ENCODE measurements around the gene PRKD2. TPM values are rescaled to one million over a fixed set of nuclear protein-coding genes. Genes with fewer than 3 reads are reported as not detected.

Gene PRKD2
- total and polyA plus RNA-seq, 4 donors = 7.3 to 14.4 (median 9.3) TPM

- H3K27ac ChIP-seq (ENCODE audit: low read depth in 1 of 2, low read length in 2 of 2) = no peak overlapping the region
- peaks cover 0 to 26% (median 13%) of the 10 kb centered on the region in 4 donors for H3K4me1 ChIP-seq (ENCODE audit: control insufficient read depth in 4 of 4, insufficient read depth in 4 of 4, low read length in 3 of 4)
- WGBS = 75% methylated on average over 14 of the region's 14 CpGs
- DNase-seq (ENCODE audit: low spot score) = no peak
- no peaks in the 10 kb centered on the region for H3K27me3 ChIP-seq (ENCODE audit: control insufficient read depth in 4 of 4, insufficient read depth in 4 of 4, low read length in 3 of 4)
- no peaks in the 10 kb centered on the region for H3K9me3 ChIP-seq (ENCODE audit: control insufficient read depth in 4 of 4, low read length in 3 of 4)
- peaks cover 15 to 55% (median 27%) of the 10 kb centered on the region in 4 donors for H3K36me3 ChIP-seq (ENCODE audit: control insufficient read depth in 4 of 4, insufficient read depth in 3 of 4, low read depth in 1 of 4, low read length in 3 of 4)
- H3K9ac ChIP-seq (ENCODE audit: low read depth in 1 of 2, low read length in 2 of 2) = no peak overlapping the region
- no peak for TF ChIP-seq NR2F2 (IDR thresholded peaks at IDR 0.05)
- no peak for TF ChIP-seq YY1 (IDR thresholded peaks at IDR 0.05)
- TF ChIP-seq EGR1 (IDR thresholded peaks at IDR 0.05; ENCODE audit: low read depth in 2 of 2) = no peak
- no peak for TF ChIP-seq REST (IDR thresholded peaks at IDR 0.05)
- TF ChIP-seq FOXA2 (IDR thresholded peaks at IDR 0.05) = no peak
- no peak for TF ChIP-seq ZBTB33 (IDR thresholded peaks at IDR 0.05)
- no peak for TF ChIP-seq TAF1 (conservative IDR thresholded peaks at IDR 0.05)
- no peak for TF ChIP-seq JUND (IDR thresholded peaks at IDR 0.05)
- TF ChIP-seq RXRA (IDR thresholded peaks at IDR 0.05) = no peak
- no peak for TF ChIP-seq FOXA1 (IDR thresholded peaks at IDR 0.05)
- no peak for TF ChIP-seq GABPA (IDR thresholded peaks at IDR 0.05 in 1 of 2, conservative IDR thresholded peaks at IDR 0.05 in 1 of 2)
- no peak for TF ChIP-seq CTCF (IDR thresholded peaks at IDR 0.05; ENCODE audit: low read depth, low read length, missing input control)
- TF ChIP-seq HNF4G (IDR thresholded peaks at IDR 0.05) = no peak
- H3K4me3 ChIP-seq (ENCODE audit: low read depth in 1 of 3, low read length in 3 of 3) = no peak overlapping the region
These were observed 14.7 kb upstream of the PRKD2 start for GRCh38 chr19:46731584-46731983.

DNA sequence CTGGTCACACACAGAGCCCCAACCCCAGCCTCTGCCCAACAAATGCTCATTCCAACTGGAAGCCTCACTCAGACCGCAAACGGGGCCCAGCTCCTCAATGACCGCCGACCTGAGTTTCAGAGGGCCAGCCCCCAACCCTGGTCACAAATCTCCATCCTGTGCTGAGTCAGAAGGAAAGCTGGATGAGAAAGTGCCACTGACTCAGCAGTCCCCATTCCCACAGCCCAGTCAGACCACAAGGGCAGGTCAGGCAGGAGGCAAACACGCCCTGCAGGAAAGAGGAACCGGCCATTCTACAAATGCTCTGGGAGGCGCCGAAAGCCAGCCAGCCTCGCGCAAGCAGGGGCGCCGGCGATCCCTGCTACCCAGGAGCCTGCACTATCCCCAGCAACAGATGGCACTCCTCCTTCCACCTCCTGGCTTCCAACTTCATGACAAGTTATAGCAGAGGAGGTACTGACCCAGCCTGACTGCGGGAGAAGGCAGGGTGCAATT, 14.1 kb upstream of the PRKD2 start:
- no peak overlapping the region for H3K4me3 ChIP-seq (ENCODE audit: low read depth in 1 of 3, low read length in 3 of 3)
- H3K4me1 ChIP-seq (ENCODE audit: control insufficient read depth in 4 of 4, insufficient read depth in 4 of 4, low read length in 3 of 4) = peaks cover 0 to 26% (median 14%) of the 10 kb centered on the region in 4 donors
- H3K9me3 ChIP-seq (ENCODE audit: control insufficient read depth in 4 of 4, low read length in 3 of 4) = no peaks in the 10 kb centered on the region
- WGBS = 70% methylated on average over 14 of the region's 14 CpGs
- TF ChIP-seq HNF4A (conservative IDR thresholded peaks at IDR 0.05) = no peak
- TF ChIP-seq JUND (IDR thresholded peaks at IDR 0.05) = no peak
- peak in 1 of 2 donors; percentile 15 for TF ChIP-seq RXRA (IDR thresholded peaks at IDR 0.05)
- TF ChIP-seq ZBTB33 (IDR thresholded peaks at IDR 0.05) = no peak
- no peak for TF ChIP-seq TAF1 (conservative IDR thresholded peaks at IDR 0.05)
- no peak for DNase-seq (ENCODE audit: low spot score)
- no peak overlapping the region for H3K9ac ChIP-seq (ENCODE audit: low read depth in 1 of 2, low read length in 2 of 2)
- H3K36me3 ChIP-seq (ENCODE audit: control insufficient read depth in 4 of 4, insufficient read depth in 3 of 4, low read depth in 1 of 4, low read length in 3 of 4) = peaks cover 18 to 57% (median 29%) of the 10 kb centered on the region in 4 donors
- H3K27me3 ChIP-seq (ENCODE audit: control insufficient read depth in 4 of 4, insufficient read depth in 4 of 4, low read length in 3 of 4) = no peaks in the 10 kb centered on the region
- no peak overlapping the region for H3K27ac ChIP-seq (ENCODE audit: low read depth in 1 of 2, low read length in 2 of 2)

All from liver (tissue), 9 donors.